Right atrium auricular region (tissue), 2 donors: ENCODE results near the gene CALU. TPM values are rescaled to one million over a fixed set of nuclear protein-coding genes. Genes with fewer than 3 reads are reported as not detected.

Experiments
- DNase-seq: peaks from one replicate; pipeline ENCODE4 v3.0.0-alpha.2; 2019; ENCODE audit warnings: low spot score
- H3K27ac ChIP-seq, 2 donors: fragments of 200-600 bp; sonication (generic); 1 replicate in 1 of 2; 2 replicates in 1 of 2; pipeline ENCODE4 v1.5.1; 2016 to 2019
- H3K27me3 ChIP-seq, 2 donors: fragments of 200-600 bp; sonication (generic); one replicate each; pipeline versions ENCODE4 v1.5.1 to v1.6.0; 2017 to 2019
- H3K36me3 ChIP-seq: fragments of 200-600 bp; sonication (generic); one replicate; pipeline ENCODE4 v1.5.1; 2016
- H3K4me1 ChIP-seq, 2 donors: fragments of 200-600 bp; sonication (generic); one replicate each; pipeline versions ENCODE4 v1.5.1 to v1.6.0; 2017 to 2019
- H3K4me3 ChIP-seq, 2 donors: fragments of 200-600 bp; sonication (generic); 1 replicate in 1 of 2; 2 replicates in 1 of 2; pipeline ENCODE4 v1.5.1; 2017 to 2019; ENCODE audit warnings: mild to moderate bottlenecking in 1 of 2, moderate library complexity in 1 of 2
- H3K9me3 ChIP-seq, 2 donors: fragments of 200-600 bp; sonication (generic); one replicate each; pipeline ENCODE4 v1.5.1; 2019
- CTCF ChIP-seq, 2 donors: fragments of 200-600 bp; sonication (generic); IDR thresholded peaks; one replicate each; pipeline ENCODE4 v1.5.1; 2019; ENCODE audit warnings: antibody characterized with exemption in 2 of 2
- total RNA-seq, 2 donors: library from RNA; depleted of rRNA; stranded (reverse); fragments of >200 nt; gene quantifications; one replicate each; pipeline ENCODE4 v1.1.0, GENCODE V29; 2016

The CALU gene
- total RNA-seq, 2 donors from 2014 or later: 190 to 286 TPM

- Histone ChIP-seq H3K27me3 (no peaks in the 10 kb centered on the region), H3K4me1 (peaks cover 0 to 38% of the 10 kb centered on the region in 2 donors), H3K4me3 (no peak overlapping the region), H3K9me3 (no peaks in the 10 kb centered on the region), H3K36me3 (peaks cover 66% of the 10 kb centered on the region), H3K27ac (peak overlapping the region in 1 of 2 donors; percentile 2)
- TF ChIP-seq CTCF (IDR thresholded peaks at IDR 0.05): no peak
- no peak for DNase-seq
Observed at GRCh38 chr7:128752251-128752650, 13.1 kb downstream of the CALU start.

- no peak for DNase-seq
- no peak for TF ChIP-seq CTCF (IDR thresholded peaks at IDR 0.05)
- no peaks in the 10 kb centered on the region for H3K9me3 ChIP-seq
- H3K4me1 ChIP-seq: peaks cover 0 to 33% of the 10 kb centered on the region in 2 donors
- no peak overlapping the region for H3K4me3 ChIP-seq
- H3K36me3 ChIP-seq: peaks cover 64% of the 10 kb centered on the region
- H3K27ac ChIP-seq: peak overlapping the region; percentile 49 to 79
- no peaks in the 10 kb centered on the region for H3K27me3 ChIP-seq
Observed at GRCh38 chr7:128755075-128755818, 16.1 kb downstream of the CALU start.

GRCh38 chr7:128755819-128756476 lies 16.8 kb downstream of the CALU start:
- TF ChIP-seq CTCF (IDR thresholded peaks at IDR 0.05): no peak
- Histone ChIP-seq H3K27ac (peak overlapping the region; percentile 49 to 79), H3K36me3 (peaks cover 64% of the 10 kb centered on the region), H3K4me3 (no peak overlapping the region), H3K4me1 (peaks cover 0 to 33% of the 10 kb centered on the region in 2 donors), H3K9me3 (no peaks in the 10 kb centered on the region), H3K27me3 (no peaks in the 10 kb centered on the region)
- DNase-seq: no peak

- H3K4me1 ChIP-seq: peaks cover 0 to 29% of the 10 kb centered on the region in 2 donors
- H3K27me3 ChIP-seq: no peaks in the 10 kb centered on the region
- peaks cover 71% of the 10 kb centered on the region for H3K36me3 ChIP-seq
- peak overlapping the region; percentile 49 to 79 for H3K27ac ChIP-seq
- no peaks in the 10 kb centered on the region for H3K9me3 ChIP-seq
- H3K4me3 ChIP-seq: no peak overlapping the region
- TF ChIP-seq CTCF (IDR thresholded peaks at IDR 0.05): no peak
- DNase-seq: no peak
Observed at GRCh38 chr7:128757203-128757602, 18.0 kb downstream of the CALU start.

GRCh38 chr7:128758553-128758952 lies 19.4 kb downstream of the CALU start:
- no peaks in the 10 kb centered on the region for H3K27me3 ChIP-seq
- H3K4me3 ChIP-seq: no peak overlapping the region
- peaks cover 71% of the 10 kb centered on the region for H3K36me3 ChIP-seq
- no peak for DNase-seq
- TF ChIP-seq CTCF (IDR thresholded peaks at IDR 0.05): no peak
- no peaks in the 10 kb centered on the region for H3K9me3 ChIP-seq
- peak overlapping the region in 1 of 2 donors; percentile 13 for H3K27ac ChIP-seq
- H3K4me1 ChIP-seq: peaks cover 0 to 16% of the 10 kb centered on the region in 2 donors
